ENCODE results near the gene DPEP1.
A peak's percentile ranks its signal among the peaks of the same experiment; 100 is the strongest.
"Not testable (repeated sequence)": the region's sequence is repeated elsewhere in the genome, so short reads cannot be mapped to it uniquely, and the experiment has no call there.

The DPEP1 gene

GRCh38 chr16:89577055-89577759 lies 36.2 kb upstream of the DPEP1 start:
- no peak for DNase-seq (ENCODE audit: low spot score)

- DNase-seq (ENCODE audit: low spot score): no peak
Observed at GRCh38 chr16:89579351-89579750, 34.1 kb upstream of the DPEP1 start.

GRCh38 chr16:89581045-89581695 lies 32.3 kb upstream of the DPEP1 start:
- DNase-seq (ENCODE audit: low spot score): peak; percentile 95

- DNase-seq (ENCODE audit: low spot score): peak; percentile 57
Observed at GRCh38 chr16:89581861-89582563, 31.4 kb upstream of the DPEP1 start.

- DNase-seq (ENCODE audit: low spot score): no peak
Observed at GRCh38 chr16:89582614-89583196, 30.7 kb upstream of the DPEP1 start.

- DNase-seq (ENCODE audit: low spot score): no peak
Observed at GRCh38 chr16:89583197-89583894, 30.1 kb upstream of the DPEP1 start.

GRCh38 chr16:89583895-89584644 lies 29.4 kb upstream of the DPEP1 start:
- no peak for DNase-seq (ENCODE audit: low spot score)

- no peak for DNase-seq (ENCODE audit: low spot score)
Observed at GRCh38 chr16:89584768-89585549, 28.5 kb upstream of the DPEP1 start.

GRCh38 chr16:89586218-89586617 lies 27.2 kb upstream of the DPEP1 start:
- no peak for DNase-seq (ENCODE audit: low spot score)

- DNase-seq (ENCODE audit: low spot score): peak; percentile 62
Observed at GRCh38 chr16:89586853-89587252, 26.6 kb upstream of the DPEP1 start.

GRCh38 chr16:89587676-89588075 lies 25.8 kb upstream of the DPEP1 start:
- not testable (repeated sequence) for DNase-seq (ENCODE audit: low spot score)

- DNase-seq (ENCODE audit: low spot score): no peak
Observed at GRCh38 chr16:89588413-89589109, 24.9 kb upstream of the DPEP1 start.

- DNase-seq (ENCODE audit: low spot score): no peak
Observed at GRCh38 chr16:89589241-89589926, 24.1 kb upstream of the DPEP1 start.

- no peak for DNase-seq (ENCODE audit: low spot score)
Observed at GRCh38 chr16:89593841-89594240, 19.6 kb upstream of the DPEP1 start.

GRCh38 chr16:89595330-89596060 lies 17.9 kb upstream of the DPEP1 start:
- no peak for DNase-seq (ENCODE audit: low spot score)

- no peak for DNase-seq (ENCODE audit: low spot score)
Observed at GRCh38 chr16:89596061-89596689, 17.3 kb upstream of the DPEP1 start.

- DNase-seq (ENCODE audit: low spot score): no peak
Observed at GRCh38 chr16:89596957-89597649, 16.3 kb upstream of the DPEP1 start.

GRCh38 chr16:89598199-89598598 lies 15.2 kb upstream of the DPEP1 start:
- DNase-seq (ENCODE audit: low spot score): peak; percentile 52

Data from GM03348 (cell line).